Measurements from ENCODE around the gene ZDHHC18.

DNA sequence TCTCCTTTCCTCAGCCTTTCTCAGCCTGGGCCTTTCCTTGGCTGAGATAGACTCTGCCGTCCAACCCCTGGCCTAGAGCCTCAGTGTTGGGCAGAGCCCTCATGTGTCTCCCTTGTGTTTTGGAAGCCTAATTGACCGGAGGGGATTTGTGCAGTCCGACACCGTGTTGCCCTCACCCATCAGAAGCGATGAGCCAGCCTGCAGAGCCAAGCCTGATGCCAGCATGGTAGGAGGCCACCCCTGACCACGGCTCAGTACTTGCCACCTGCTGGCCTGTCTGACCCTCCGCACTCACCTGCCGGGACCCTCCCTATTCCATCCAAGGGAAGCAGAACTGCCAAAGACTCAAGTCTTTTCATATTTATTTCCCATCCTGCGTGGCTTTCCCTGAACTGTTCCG is 27.1 kb downstream of the ZDHHC18 start:
- TF ChIP-seq, protein P1, sequence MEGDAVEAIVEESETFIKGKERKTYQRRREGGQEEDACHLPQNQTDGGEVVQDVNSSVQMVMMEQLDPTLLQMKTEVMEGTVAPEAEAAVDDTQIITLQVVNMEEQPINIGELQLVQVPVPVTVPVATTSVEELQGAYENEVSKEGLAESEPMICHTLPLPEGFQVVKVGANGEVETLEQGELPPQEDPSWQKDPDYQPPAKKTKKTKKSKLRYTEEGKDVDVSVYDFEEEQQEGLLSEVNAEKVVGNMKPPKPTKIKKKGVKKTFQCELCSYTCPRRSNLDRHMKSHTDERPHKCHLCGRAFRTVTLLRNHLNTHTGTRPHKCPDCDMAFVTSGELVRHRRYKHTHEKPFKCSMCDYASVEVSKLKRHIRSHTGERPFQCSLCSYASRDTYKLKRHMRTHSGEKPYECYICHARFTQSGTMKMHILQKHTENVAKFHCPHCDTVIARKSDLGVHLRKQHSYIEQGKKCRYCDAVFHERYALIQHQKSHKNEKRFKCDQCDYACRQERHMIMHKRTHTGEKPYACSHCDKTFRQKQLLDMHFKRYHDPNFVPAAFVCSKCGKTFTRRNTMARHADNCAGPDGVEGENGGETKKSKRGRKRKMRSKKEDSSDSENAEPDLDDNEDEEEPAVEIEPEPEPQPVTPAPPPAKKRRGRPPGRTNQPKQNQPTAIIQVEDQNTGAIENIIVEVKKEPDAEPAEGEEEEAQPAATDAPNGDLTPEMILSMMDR (IDR thresholded peaks at IDR 0.05) = no peak
- TF ChIP-seq POLR2A (IDR thresholded peaks at IDR 0.05) = no peak

Data from lower leg skin (tissue), 3 donors.